Omental fat pad (tissue), 4 donors: ENCODE measurements around the gene ADSS1. TPM values are rescaled to one million over a fixed set of nuclear protein-coding genes. Genes with fewer than 3 reads are reported as not detected.

Source experiments
- ATAC-seq: fragments of 150-250 bp; one replicate; pipeline ENCODE4 v1.9.1; 2016; ENCODE audit warnings: mild to moderate bottlenecking, moderate library complexity; ENCODE audit not compliant: low FRiP score
- DNase-seq: peaks from one replicate; pipeline ENCODE4 v3.0.0-alpha.2; 2019; ENCODE audit warnings: low spot score
- total RNA-seq, 4 donors: library from RNA; depleted of rRNA; stranded (reverse); fragments of >200 nt; gene quantifications; one replicate each; pipeline ENCODE4 v1.1.0, GENCODE V29; 2016
- TF ChIP-seq, protein P1 (sequence below), 3 donors: fragments of 450-650 bp; IDR thresholded peaks; one replicate each; pipeline ENCODE4 v1.5.1; 2016 to 2017; ENCODE audit warnings: antibody characterized with exemption in 3 of 3, mild to moderate bottlenecking in 3 of 3, moderate library complexity in 2 of 3

Gene ADSS1
- total RNA-seq, 4 donors from 2014 or later = 3.7 to 26.0 (median 5.6) TPM

DNA sequence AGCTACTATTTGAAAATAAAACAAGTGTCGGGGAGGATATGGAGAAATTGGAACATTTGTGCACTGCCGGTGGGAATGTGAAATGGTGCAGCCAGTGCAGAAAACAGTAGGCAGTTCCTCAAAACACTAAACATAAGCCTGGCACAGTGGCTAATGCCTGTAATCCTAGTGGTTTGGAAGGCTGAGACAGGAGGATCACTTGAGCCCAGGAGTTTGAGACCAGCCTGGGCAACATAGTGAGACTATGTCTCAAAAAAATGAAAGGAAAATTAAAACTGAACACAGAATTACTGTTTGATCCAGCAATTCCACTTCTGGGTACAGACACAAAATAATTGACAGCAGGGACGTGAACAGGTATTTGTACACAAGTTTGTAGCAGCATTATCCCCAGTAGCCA lies 41.5 kb downstream of the ADSS1 start:
- DNase-seq = no peak
- no peak for ATAC-seq
- TF ChIP-seq, protein P1, sequence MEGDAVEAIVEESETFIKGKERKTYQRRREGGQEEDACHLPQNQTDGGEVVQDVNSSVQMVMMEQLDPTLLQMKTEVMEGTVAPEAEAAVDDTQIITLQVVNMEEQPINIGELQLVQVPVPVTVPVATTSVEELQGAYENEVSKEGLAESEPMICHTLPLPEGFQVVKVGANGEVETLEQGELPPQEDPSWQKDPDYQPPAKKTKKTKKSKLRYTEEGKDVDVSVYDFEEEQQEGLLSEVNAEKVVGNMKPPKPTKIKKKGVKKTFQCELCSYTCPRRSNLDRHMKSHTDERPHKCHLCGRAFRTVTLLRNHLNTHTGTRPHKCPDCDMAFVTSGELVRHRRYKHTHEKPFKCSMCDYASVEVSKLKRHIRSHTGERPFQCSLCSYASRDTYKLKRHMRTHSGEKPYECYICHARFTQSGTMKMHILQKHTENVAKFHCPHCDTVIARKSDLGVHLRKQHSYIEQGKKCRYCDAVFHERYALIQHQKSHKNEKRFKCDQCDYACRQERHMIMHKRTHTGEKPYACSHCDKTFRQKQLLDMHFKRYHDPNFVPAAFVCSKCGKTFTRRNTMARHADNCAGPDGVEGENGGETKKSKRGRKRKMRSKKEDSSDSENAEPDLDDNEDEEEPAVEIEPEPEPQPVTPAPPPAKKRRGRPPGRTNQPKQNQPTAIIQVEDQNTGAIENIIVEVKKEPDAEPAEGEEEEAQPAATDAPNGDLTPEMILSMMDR (IDR thresholded peaks at IDR 0.05) = no peak

DNA sequence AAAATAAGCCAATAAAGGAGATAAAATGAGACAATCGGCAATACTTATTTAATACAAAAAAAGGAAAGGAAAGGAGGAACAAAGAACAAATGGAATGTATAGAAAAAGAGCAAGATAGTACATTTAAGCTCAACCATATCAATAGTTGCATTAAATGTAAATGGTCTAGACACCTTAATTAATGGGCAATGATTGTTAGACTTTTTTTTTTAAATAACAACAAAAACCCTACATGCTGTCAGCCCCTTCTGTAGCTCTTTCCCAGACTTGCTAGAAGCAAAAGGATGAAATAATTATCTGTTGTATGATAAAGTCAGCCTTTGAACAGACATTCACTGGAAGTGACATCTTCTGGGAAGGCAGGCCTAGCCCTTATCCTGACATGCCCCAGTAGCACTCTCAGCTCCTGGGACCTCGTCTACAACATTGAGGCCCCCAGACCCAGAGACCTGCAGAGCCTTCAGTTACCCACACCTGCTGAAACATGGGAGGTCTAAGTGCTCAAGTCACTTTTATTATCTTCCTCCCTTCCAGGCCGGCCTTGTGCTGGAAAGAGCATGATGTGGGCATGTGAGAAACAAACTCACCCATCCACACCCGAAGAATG lies 42.3 kb downstream of the ADSS1 start:
- ATAC-seq (no peak), DNase-seq (no peak)
- TF ChIP-seq, protein P1 (IDR thresholded peaks at IDR 0.05) = no peak

DNA sequence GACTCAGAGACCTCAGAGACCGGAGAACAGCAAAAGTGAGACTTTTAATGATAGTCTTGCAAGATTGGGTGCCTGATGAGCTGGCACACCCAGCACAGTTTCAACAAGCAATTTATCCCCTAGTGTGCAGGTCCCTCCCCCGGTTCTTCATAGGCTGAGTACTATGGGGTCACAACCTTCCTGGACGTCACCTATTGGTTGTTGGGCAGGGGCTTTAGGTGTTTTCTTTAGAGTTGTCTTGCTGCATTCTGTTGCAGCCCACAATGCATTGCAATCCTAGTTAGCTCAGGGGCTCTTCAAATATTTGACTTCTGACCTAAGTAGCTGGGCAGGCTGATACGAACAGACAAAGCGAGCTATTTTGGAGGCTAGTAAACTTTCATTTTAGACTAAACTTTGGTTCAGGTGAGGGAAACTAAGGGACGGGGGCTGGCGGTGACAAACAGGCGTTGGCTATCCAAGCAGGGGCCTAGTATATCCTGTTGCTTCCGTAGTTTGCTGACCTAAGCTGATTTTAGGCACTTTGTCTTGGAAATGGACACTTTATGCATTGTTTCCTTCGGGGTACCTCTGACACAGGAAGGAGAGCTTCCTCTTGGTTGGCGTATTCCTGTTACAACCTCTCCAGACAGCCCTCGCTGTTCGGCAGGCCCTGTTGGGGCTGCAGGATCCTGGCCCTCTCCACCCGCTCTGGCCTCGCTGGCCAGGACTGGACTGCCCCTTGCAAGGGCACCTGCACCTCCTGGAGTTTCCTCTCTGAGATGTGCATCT lies 43.0 kb downstream of the ADSS1 start:
- ATAC-seq (no peak), DNase-seq (no peak)
- TF ChIP-seq, protein P1 (IDR thresholded peaks at IDR 0.05) = no peak

DNA sequence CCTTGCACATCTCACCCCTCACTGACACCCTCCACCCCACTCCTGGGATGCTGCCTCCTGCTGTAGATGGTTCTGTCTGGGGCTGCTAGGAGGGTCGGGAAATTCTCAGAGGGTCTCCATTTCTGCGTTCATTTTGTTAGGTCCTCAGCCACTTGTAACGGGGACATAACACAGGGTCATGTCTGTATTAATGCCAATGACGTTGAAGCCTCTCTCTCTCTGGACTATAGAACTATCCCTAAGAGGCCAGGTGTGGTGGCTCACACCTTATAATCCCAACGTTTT lies 43.5 kb downstream of the ADSS1 start:
- ATAC-seq = no peak
- DNase-seq = no peak
- TF ChIP-seq, protein P1 (IDR thresholded peaks at IDR 0.05) = no peak

DNA sequence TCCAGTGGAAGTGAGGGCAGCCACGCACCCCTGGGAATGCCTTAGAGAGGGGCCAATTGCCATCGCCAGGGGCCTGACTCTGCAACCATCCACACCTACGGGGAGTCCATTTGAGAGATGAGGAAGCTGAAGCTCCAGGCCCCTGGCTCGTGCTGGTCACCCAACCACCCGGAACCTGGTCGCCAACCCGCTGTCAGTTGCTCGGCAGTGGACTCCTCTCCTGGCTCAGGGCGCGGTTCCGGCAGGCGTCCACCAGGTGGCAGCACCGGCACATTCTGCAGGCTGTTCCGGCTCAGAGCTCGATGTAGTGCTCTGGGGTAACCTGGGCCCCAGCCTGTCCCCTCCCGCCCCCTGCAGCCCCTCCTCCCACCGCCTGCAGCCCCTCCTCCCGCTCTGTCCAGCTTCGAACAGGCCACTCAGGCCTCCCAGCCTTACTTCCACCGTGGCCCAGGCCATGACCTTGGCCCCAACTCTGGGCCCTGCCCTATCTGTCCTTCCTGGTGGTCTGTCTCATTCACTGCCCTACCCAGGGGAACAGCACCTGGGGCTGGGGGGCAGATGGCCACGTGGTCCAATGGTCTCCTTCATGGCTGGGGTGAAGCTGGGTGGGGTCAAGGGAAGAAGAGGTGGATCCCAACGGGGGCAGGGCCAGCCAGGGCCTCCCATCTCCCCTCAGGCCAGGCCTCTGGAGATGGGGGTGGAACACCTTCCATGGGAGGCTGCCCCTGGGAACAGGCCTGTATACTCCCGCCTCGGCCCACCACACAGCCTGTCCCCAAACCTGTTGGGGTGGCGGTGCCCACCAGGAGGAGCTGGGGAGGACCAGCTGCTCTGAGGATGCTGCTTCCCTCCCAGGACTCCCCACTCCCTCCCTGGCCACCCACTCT lies 44.7 kb downstream of the ADSS1 start:
- TF ChIP-seq, protein P1 (IDR thresholded peaks at IDR 0.05) = peak in 2 of 3 donors; percentile 47 to 68
- peak; percentile 97 for DNase-seq
- peak; percentile 75 for ATAC-seq

DNA sequence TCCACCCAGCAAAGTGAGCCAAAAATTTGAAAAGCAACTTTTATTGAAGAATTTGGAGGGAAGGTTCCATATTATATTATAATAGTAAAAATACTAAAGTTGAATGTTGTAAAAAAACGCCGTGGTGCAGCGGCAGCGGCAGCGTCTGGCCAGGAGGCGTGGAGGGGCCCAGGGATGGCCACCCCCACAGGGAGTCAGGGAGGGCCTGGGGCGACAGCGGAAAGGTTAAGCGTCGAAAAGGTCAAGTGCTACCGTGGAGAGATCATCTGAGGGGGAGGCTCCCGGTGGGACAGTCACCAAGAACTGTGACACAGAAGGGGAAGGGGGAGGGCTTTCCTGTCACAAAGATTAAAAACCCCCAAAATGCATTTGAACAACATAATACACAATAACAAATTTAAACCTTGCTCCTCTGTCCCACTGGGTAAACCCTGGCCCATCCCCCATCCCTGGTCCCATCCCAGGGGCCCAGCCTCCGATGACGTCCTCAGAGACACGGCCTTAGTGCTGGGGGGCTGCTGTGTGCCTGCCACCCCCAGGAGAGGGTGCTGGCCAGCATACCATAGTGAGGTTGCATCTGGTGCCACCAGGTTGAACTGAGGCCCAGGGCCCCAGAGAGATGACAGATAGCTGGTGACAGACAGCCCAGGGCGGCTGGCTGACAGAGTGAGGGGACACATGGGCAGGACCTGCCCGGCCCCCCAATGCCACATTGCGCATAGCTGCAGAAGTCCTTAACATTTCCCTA lies 45.5 kb downstream of the ADSS1 start:
- TF ChIP-seq, protein P1 (IDR thresholded peaks at IDR 0.05) = no peak
- ATAC-seq (no peak), DNase-seq (no peak)
